Astrocyte of the cerebellum (primary cell): ENCODE data around the gene RETSAT.

Experiments
- DNase-seq: peaks from one replicate; pipeline ENCODE4 v3.0.0-alpha.2; 2011; ENCODE audit warnings: low read depth
- H3K4me3 ChIP-seq: 2 replicates; pipeline ENCODE4 v1.5.1; 2011; ENCODE audit warnings: mild to moderate bottlenecking, low read depth, low read length, moderate library complexity
- in situ Hi-C: cut with HindIII; loops from 2 replicates; pipeline ENCODE4 v1.10.0; 2017; ENCODE audit warnings: low sequenced_read_pairs
- TF ChIP-seq, protein P1 (sequence below): IDR thresholded peaks from 2 replicates; pipeline ENCODE4 v1.5.1; 2012; ENCODE audit warnings: low read length, low read depth, moderate library complexity, mild to moderate bottlenecking; ENCODE audit errors: missing control alignments

The RETSAT gene

DNA sequence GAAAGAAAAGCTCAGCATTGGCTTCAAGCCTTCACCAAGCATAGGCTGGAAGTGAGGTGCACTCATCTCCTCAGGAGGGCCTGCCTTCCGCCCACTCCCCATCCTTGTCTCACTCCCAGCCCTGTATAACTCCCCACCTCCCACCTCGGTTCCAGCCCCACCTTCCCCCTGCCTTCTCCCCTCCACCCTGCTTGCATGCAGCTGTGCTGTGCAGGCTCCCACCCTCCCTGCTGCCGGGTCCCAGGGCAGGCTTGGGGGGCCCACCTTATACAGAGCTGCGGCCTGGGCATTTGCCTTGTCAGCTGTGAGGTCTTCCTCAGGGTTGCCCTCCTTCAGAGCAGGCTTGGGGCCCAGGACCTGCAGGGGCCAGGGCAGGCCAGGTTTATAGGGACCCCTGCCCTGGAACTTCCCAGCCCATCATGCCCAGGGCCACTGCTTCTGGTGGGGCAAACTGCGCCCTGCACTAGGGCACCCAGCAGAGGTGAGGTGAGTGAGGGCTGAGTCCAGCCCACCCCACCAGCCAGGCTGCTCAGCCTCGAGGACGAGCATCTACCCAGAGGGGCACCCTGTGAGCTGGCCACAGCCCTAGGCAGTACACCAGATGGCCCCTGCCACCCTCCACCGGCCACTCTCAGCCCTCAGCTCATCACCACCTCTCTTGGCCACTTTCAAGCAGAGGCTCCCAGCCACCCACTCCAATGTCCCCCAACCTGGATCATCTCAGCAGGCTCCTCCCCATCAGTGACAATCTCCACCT, 44.3 kb upstream of the RETSAT start:
- TF ChIP-seq, protein P1, sequence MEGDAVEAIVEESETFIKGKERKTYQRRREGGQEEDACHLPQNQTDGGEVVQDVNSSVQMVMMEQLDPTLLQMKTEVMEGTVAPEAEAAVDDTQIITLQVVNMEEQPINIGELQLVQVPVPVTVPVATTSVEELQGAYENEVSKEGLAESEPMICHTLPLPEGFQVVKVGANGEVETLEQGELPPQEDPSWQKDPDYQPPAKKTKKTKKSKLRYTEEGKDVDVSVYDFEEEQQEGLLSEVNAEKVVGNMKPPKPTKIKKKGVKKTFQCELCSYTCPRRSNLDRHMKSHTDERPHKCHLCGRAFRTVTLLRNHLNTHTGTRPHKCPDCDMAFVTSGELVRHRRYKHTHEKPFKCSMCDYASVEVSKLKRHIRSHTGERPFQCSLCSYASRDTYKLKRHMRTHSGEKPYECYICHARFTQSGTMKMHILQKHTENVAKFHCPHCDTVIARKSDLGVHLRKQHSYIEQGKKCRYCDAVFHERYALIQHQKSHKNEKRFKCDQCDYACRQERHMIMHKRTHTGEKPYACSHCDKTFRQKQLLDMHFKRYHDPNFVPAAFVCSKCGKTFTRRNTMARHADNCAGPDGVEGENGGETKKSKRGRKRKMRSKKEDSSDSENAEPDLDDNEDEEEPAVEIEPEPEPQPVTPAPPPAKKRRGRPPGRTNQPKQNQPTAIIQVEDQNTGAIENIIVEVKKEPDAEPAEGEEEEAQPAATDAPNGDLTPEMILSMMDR: no peak
- DNase-seq: no peak
- H3K4me3 ChIP-seq: no peak overlapping the region
- in situ Hi-C loops: no loop called here

DNA sequence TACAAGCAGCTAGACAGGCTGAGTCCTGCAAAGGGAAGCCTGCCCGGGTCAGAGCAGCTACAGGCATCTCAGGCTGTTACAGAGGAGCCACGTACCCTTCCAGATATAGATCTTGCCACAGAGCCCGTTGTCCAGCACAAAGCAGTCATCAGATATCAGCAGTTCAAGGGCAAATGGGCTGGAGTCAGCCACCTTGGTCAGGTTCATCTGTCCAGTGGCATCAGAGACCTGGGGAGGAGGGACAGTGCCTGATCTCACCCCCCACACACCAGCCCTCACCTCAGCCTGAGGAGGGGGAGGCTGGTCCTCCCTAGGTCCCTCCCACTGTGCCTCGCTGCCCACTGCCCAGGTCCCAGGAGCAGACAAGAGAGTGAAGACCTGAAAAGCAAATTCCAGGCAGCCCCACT, 43.6 kb upstream of the RETSAT start:
- H3K4me3 ChIP-seq: no peak overlapping the region
- TF ChIP-seq, protein P1: no peak
- in situ Hi-C loops: no loop called here
- no peak for DNase-seq

DNA sequence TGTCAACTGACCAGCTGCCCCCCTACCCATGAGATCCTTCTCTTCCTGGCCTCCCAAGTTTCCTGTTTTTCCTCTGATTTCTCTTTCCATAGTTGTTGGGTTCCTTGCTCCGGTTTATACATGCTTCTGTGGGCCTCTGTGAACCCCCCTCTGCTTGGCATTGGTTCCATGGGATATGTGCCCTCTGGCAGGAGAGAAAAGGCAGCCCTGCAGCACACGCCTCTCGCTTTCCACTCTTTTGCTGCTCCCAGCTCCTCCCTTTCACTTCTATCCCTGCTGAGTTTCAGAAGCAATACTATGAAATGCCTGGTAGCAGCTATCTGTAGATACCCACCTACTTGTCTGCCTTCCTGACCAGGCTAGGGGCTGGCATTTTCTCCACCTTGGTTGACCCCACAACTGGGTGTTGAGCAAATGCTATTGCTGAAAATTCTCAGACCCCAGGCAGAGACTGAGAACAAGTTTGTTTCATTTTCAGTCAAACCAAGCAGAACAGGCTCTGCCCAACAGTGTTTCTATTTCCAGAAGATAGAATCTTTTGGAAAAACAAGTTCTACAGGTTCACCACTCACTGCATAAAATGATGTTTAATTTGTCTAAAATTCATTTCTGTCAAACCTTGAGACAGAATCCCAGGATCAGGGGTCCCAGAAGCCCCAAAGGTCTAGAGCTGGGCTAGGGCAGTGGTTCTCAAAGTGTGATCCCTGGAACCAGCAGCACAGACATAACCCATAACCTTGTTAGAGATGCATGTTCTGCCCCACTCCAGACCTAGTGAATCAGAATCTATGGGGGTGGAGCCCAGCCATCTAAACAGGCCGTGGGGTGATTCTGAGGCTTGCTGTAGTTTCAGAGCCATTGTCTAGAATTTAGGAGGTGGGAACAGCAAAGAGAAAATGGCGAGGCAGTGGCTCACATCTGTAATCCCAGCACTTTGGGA, 42.5 kb upstream of the RETSAT start:
- no peak for DNase-seq
- in situ Hi-C loops: no loop called here
- TF ChIP-seq, protein P1: no peak
- H3K4me3 ChIP-seq: no peak overlapping the region

DNA sequence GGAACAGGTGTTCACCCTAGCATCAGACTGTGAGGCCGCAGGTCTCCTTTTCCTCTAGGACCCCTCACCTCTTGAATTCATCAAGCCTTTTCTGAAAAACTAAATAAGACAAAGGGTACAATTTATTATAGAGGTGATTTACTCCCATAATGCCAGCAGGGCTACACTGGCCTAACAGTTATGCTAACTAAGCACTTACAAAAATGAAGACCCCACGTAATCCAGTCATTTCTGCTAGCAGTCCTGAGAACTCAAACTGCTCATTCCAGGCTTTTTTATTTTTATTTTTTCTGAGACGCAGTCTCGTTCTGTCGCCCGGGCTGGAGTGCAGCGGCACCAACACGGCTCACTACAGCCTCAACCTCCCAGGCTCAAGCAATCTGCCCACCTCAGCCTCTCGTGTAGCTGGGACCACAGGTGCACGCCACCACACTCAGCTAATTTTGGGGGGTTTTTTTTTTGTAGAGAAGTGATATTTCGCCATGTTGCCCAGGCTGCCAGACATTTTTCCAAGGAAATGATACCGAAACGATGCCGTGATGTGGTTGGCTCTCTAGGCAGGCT, 41.7 kb upstream of the RETSAT start:
- DNase-seq: no peak
- no peak overlapping the region for H3K4me3 ChIP-seq
- in situ Hi-C loops: no loop called here
- TF ChIP-seq, protein P1: no peak

DNA sequence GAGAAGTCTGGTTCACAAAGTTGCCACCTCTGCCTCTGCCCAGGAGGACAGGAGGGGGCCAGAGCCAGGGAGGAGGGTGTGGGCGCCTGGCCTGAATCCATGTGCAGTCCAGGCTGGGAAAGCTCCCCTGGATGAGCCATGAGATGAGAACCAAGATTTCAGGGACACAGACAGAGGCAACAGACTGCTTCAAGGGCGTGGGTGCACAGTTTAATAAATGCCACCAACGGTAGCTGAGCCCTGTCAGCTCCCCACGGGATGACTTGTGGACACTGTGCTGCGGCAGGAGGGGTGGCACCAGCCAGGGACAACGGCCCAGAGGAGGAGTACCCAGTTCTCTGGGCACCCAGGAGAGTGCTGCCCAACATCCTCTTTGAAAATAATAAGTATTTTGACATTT, 40.6 kb upstream of the RETSAT start:
- no peak overlapping the region for H3K4me3 ChIP-seq
- TF ChIP-seq, protein P1: no peak
- no peak for DNase-seq
- in situ Hi-C loops: no loop called here

DNA sequence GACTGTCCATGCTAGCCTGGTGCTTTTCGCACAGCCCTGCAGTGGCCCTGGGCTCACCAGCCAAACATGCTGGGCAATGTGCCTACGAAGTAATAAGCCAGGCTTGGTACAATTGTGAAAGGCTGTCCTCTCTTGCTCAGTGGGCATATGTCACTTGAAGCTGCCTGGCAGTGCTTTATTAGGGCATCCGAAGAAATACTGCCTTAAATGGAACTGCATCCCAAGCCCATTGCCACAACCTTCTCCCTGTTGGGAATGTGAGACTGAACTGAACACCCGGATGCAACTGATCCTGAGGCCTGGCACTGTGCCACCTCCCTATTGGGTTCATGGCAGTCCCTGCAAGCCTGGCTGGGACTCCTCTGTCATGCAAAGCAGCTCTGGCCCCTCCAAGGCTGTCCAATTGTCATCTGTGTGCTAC, 39.9 kb upstream of the RETSAT start:
- H3K4me3 ChIP-seq: no peak overlapping the region
- TF ChIP-seq, protein P1: no peak
- no peak for DNase-seq
- in situ Hi-C loops: no loop called here
